Activated CD4-positive, CD25-positive, alpha-beta regulatory T cell (primary cell): Measurements from ENCODE around the gene ARHGAP26.

Source experiments
- DNase-seq, 4 experiments: peaks; one replicate each; lab custom pipeline; 2025; lab: John Stamatoyannopoulos, UW

Gene ARHGAP26

DNA sequence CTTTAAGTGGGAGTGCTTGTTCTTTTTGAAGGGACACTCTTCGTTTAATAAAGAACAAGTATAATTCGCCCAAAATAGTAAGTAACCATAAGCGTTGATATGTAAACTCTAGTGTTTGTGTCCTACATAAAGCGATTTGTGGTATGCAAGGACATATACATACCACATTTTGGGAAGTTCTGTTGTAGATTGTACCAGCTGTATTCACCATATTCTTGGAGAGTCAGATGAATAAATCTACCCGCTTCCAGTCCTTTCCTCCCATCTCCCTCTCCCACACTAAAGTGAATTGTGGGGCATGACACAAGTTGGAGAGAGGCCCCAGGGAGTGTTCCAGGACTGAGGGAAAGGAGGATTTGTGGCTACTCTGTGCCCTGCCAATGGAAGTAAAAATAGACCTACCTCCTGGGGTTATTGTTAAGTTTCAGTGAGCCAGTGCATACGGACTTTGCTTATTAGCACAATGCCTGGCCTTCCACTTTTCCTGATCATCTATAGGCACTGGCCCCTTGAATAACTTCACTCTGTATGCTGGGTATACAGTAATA is 40.6 kb downstream of the ARHGAP26 start:
- no peak for DNase-seq

DNA sequence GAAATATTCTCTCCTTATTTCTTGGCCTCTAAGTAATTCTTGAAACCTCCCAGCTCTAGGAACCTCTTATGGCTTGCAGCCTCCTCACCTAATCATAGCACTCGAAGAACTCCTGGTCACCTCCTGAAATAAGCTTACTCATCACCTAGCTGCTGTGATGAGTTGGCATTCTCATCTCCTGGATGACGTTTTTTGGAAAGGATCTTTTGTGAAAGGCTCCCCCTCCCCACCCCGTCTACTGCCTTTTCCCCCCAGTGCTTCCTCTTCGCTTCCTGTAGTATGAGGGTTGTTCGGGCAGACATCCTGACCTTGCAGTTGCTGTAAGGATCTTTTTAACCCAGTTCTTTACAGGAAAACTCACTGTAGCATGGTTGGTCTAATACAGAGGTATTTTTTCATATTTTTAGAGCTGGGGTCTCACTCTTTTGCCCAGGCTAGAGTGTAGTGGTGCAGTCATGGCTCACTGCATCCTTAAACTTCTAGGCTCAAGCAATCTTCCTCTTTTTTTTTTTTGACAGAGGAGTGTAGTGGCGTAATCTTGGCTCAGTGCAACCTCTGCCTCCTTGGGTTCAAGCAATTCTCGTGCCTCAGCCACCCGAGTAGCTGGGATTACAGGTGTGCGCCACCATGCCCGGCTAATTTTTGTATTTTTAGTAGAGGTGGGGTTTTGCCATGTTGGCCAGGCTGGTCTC is 41.8 kb downstream of the ARHGAP26 start:
- no peak for DNase-seq

DNA sequence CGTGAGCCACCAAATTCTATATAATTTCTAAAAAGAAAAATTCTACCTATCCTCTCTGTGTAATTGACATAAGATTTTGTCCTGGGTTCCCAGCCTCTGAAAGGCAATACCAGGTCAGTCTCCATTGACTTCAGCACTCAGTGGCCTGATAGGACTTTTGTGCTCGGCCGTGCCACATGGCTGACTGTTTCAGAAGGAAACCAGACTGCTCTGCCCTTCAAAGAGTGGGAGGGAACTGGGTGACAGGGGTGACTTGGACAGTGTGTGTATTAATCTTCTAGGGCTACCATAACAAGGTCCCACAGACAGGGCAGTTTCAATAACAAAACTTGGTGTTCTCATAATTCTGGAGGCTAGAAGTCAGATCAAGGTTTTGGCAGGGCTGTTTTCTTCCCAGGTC is 43.0 kb downstream of the ARHGAP26 start:
- DNase-seq = no peak

DNA sequence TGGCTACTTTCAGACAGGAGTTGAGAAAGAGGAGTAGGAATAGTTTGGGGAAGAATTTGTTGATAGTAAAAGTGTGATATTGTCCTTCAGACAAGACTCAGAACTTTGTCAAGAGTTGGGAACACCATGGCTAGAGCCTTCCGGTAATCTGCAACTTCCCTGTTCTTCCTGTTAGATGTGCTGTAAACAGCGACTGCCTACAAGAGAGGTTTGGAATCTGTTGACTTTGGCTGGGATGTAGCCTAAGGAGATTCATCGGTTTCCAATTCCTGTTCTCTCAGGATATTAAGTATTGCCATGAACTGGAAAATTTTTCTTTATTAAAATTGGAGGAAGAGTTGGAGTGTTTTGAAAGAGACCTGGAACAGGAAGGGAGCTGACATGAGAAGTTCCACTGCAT is 43.9 kb downstream of the ARHGAP26 start:
- DNase-seq = no peak

DNA sequence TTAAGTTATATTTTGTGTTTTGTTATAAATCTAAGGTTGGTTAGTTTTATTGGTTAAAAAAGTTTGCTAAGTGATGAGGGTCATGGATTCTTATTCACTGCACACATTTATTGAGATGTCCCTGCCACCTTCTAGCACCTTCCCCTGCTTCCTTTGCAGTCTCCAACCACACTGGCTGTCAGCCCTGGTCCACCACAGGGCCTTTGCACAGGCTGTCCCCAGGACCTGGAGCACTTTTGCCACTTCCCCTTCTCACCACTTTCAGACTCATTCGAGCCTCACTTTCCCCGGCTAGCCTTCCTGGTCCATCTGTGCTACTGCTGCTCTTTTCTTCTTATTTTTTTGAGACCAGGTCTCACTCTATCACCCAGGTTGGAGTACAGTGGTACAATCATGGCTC is 45.3 kb downstream of the ARHGAP26 start:
- DNase-seq = no peak

DNA sequence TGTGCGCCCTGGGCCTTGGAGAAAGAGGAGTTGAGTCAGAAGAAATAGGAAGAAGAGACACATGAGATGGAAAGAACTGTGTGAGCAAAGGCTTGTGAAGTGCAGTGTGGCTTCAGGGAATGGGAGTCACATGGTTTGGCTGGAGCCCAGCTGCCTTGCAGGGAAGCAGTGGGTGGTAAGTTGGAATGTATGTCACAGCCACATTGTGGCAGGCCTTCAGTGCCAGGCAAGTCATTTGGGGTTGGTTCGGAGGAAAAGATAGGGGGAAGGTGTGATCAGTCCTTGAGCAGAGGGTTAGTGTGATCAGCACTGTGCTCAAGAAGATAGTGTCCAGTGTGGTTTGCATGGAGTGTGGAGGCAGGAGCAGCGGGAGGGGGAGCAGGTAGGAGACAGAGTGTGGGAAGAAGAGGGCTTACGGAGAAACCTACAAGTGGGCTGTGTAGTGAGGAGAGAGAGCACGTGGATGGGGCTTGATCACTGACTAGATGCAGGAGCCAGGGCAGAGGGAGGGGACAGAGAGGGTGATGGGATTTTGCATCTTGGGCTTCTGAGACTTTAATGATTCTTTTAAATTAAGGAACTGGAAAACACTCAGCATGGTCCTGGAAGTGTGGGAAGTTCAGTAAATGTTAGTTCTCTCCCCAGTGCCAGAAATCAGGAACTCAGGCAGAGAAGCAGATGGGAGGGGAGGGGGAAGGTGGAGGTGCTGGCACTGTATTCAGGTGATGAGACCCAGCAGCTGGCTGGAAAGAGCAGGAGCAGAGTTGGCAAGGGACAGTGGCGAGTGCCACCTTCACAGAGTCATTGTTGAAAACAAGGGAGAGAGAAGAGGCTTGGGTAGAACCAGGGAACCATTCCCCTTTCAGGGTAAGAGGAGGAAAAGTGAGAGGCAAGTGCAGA is 46.6 kb downstream of the ARHGAP26 start:
- DNase-seq = no peak

DNA sequence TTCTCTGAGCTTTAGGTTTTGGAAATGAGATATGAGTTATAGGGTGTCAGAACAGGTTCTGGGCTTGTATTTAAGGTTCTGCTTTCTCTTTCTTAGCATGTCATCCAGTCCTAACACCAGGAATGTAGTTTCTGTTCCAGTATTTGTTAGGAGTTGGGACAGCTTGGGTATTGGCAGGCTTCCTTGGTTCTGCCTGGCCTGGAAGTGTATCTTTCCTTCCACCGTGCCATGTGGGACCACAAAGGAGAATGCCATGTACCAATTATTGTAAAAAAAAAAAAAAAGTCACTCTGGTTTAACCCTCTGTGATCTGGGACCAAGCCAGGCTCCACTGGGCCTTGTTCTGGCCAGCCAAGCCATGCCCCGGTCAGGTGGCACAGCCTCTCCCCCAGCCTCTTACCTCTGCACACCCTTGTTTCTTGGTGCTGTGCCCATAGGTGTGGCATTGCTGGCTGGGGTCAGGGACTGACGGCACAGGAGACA is 47.8 kb downstream of the ARHGAP26 start:
- no peak for DNase-seq

DNA sequence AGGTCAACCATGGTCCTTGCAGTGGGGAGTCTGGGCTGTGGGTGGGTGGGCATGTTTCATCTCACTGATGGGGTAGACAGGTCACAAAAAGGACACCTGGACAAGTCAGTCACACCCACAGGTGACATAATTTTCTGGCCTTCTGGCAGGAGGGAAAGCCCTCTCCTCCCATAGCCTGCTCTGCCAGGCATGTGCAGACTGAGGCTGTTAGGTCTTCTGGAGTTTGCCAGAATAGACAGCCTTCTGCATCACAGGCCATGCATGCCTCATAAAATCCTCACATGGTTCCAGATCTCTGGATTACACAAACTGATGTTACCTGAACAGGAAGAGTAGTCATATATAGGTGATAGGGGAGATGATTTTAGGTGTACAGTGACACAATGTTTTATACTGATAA is 49.1 kb downstream of the ARHGAP26 start:
- no peak for DNase-seq

DNA sequence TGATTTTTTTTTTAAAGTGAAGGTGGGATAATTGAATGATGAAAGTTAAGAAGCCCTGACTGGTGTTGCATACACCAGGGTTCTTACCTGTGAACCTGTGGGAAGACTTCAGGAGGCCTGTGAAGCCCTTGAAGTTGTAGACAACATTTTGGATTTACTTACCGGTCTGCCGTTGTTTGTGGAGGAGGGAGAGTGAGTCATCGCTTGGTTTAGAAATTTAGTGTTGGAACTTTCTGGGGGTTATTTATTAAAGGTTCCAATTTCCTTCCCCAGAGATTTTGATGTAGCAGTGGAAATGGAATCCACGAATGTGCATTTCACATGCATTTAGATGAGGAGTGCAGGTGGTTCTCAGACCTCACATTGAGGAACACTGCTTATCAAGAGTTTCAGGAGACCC is 49.6 kb downstream of the ARHGAP26 start:
- no peak for DNase-seq

DNA sequence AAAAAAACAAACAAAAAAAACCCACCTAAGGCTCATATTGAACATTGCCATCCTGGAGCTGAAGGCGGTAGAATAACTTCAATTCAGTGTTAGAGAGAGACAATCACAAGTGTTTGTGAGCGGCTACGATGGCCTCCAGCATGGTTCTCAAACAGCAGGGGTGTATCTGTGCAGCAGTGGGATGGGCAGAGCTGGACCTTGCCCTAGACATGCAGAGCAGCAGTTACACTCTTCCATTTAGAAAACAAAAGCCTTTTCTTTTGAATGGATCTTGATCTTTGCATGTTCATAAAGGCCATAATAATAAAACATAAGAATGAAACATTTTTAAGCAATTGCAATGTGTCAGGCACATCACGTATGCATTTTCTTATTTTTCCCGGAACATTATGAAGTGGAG is 50.3 kb downstream of the ARHGAP26 start:
- no peak for DNase-seq

DNA sequence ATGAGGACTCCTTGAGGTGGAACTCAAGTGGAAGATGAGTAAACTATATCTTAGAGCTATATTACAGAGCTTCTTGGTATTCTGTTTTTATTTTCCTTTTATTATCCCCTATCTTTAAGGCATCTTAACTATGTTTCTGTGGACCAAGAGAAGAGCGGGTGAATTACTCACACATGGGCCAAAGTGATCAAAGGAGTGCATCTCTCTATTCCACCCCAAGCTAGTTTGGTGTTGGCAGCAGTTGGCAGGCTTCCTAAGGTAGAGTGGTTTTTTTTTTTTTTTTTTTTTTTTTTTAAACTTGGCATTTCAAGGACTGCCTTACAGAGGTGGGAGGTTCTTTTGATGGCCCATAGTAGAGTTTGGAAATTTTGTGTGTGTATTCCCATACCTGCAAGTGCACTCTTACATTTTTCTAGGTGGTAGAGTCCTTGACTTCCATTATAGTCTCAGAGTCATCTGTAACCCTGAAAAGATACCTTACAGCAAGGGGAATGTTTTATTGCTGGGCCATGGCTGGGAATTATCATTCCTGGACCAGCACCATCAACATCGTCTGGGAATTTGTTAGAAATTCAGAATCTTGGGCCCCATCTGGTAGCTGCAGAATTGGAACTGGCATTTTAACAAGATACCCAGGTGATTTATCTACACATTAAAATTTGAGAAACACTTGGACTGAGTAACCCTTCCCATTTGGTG is 51.0 kb downstream of the ARHGAP26 start:
- no peak for DNase-seq

DNA sequence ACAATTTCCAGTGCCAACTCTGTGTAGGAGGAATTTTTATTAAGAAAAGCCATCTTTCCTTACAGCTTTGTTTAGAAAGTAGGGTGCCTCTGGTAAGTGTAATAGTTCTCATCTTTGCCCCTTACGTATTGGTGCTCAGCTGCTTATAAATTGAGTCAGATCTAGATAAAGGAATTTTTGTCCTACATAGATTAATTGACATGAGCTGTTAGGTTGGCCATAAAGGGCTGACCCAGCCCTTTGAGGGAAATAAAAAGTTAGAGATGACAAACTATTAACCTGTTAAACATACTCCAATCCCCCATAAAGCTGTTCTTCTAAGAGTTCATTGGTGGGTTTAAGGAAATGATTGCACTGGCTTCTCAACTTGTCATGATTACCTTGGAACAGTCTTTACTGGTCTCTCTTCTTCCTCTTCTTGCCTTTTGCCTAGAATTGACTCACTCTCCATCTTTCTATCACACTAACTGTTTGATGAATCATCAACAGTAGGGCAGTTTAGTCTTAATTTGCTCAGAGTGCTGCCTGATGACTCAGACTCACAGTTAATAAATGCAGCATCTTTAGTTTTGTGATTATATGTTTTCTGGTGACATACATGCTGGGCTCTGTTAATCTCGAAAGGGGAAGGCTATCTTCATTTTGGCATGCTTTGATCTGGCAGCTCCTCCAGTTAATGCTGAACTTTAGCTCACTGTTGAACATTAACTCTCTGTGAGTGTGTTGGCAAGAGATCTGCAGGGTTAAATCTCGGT is 51.7 kb downstream of the ARHGAP26 start:
- no peak for DNase-seq

DNA sequence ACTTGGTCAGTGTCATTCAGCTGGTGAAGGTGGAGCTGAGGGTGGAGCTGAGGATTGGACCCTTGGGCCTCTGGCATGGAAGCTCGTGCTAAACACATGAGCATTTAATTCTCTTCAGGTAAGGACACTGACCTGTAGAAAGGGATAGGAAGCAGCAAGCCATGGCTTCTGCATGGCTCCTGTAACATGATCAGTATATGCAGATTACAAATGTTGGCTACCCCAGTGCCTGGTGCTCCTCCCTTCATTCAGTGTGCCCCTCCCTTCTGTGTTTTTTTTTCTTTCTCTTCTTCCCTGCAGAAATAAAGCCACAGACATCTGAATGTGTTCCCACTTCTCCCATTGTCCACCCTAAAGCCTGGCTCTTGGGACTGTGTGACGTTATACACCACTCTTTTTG is 52.9 kb downstream of the ARHGAP26 start:
- no peak for DNase-seq

DNA sequence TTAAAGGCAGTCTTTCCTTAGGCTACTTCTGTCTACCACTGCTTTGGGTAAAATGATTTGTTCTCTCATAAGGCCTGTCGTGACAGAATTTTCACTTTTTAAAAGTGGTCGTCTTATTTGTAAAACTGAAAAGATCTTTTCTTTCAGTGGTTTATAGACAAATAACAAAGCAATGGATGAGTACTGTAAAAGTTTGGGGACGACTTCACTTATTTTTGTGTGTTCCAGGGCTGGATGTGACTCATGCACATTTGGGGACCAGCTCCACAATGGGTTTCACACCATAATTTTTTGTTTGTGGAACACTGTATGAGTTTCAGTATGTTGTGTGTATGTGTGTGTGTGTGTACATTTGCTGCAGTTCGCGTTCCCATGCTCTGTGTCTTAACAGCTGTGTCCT is 53.6 kb downstream of the ARHGAP26 start:
- no peak for DNase-seq

DNA sequence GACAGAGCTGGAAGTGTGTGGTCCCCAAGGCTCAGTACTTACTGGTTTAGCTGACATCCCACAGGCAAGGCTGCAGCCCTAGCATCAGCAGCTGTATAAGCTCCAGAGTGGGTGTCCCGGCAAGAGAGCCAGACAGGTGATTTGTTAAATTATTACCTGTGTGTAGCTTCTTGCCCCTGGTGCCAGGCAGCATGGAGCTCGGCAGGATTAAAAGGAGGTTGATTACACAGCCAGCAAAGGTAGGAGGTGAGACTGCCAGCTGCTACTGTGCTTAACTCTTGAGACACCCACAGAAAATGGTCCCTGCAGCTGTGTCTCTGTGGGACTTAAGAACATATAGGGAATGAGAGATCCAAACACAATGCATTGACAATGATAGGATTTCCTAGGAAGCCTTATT is 54.2 kb downstream of the ARHGAP26 start:
- no peak for DNase-seq

DNA sequence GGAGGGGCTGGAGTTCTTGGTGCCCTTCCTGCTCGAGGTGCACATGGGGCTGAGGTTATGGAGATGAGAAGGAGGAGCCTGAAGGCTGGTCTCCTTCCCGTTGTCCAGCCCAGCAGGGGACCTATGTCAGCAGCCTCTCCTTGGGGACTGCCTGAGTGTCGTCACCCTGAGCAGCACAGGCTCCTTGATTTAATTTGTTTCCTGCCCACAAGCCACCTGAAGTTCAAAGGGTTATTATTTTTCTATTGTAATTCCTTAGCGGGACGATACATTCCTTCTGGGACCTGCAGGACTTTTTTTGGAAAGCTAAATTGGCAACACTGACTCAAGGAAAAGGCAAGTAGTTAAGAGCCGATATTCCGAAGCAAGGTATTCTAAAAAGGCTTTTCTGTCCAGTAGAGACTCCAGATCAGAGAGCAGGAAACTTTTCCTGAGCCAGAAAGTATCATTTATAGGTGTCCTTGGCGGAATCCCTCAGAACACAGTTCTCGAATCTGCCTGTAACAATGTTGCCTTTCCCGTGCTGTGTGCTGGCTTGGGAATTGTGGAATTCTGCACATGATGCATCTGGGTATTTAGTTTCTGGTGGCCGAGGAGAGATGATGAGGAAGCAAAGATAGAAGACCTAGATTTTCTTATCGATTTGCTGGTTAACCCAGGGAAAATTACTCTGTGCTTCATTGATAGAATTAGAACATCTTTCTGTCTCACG is 55.4 kb downstream of the ARHGAP26 start:
- no peak for DNase-seq

DNA sequence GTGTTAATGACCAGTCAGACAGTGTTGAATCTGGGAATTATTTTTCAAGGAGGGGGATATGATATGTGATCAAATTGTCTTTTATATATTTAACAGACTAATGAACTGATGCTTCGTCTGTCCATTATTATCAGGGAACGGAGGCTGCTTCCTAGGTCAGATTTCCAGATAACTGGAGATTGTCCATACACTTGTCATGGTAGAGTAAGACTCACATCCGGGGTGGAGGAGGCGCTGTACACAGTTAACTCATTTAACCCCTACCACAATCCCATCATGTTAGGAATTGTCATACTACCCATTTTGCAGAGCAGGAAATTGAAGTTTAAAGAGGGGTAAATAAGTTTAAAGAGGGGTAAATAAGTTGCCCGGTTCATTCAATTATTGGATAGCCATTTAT is 55.9 kb downstream of the ARHGAP26 start:
- DNase-seq = no peak

DNA sequence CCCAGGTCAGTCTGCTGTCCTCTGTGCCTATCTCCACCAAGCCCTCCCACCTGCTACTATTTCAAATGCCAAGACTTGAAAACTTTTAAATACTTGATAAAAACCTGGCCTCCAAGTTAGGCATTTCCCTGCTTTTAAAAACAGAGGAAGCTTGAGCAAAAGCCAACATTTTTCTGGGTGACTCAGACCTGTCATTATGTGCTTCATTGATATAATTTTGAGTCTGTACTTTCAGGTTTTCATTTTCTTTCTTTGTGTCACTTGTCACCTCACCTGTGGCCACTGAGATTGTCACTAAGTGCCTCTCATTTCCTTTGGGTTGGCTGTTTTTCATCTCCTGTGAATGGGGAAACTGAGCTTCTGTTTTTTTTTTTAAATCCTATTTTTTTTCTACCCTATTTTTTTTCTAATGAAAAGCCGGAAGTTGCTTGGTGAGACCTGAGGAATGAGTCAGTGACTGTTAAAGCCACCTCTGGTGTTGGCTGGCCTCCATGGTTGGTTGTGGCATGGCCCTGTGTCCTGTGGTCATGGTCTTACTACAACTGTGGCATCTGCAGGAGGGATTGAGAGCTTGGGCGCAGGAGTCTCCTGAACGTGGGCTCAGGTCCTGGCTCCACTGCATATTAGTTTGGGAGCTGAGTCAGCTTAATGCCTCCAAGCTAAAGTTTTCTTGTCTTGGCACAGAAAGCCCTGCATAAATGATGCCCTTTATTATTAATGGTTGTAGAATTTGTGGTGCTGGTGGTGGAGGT is 56.7 kb downstream of the ARHGAP26 start:
- no peak for DNase-seq

DNA sequence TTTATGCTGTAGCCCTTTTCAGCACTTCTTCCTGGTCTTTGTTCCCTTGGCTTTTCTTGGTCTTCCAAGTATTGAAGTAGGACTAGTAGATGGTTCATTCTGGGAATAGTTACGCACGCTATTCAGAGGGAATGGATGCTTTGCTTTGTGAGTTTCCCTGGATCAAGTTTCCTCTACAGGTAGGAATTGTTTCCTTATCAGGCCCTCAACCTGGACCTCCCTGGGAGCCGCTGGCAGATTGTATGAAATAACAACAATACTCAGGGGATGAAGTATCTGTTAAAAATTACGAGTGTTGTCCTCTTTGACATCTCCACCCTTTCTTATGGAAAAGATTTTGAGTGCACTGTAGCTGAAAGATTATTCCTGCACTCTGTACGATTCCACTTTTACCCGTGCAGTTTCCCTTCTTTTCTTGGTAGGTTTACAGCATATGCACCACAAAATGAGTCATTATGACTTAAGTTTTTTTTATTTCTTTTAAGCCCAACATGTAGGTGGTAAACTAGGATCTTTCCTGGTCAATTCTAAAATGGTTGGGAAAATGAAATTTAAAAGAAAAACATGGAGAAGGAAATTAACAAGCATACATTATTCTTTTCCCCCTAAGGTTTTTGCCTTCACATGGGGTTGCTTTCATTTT is 57.9 kb downstream of the ARHGAP26 start:
- no peak for DNase-seq
